Measurements from ENCODE around the gene NMRK2. TPM values are rescaled to one million over a fixed set of nuclear protein-coding genes. Genes with fewer than 3 reads are reported as not detected.
"Not testable (repeated sequence)": the region's sequence is repeated elsewhere in the genome, so short reads cannot be mapped to it uniquely, and the experiment has no call there.

NMRK2 gene
- polyA plus RNA-seq, 3 donors, result not detected

- no peak for DNase-seq (ENCODE audit: extremely low read depth in 1 of 11, low read depth in 9 of 11, low spot score in 4 of 11)
These were observed 9.0 kb upstream of the NMRK2 start for GRCh38 chr19:3923912-3924311.

GRCh38 chr19:3931041-3931440, 1.8 kb upstream of the NMRK2 start:
- DNase-seq (ENCODE audit: extremely low read depth in 1 of 11, low read depth in 9 of 11, low spot score in 4 of 11), result no peak

GRCh38 chr19:3936506-3937442, 3.9 kb downstream of the NMRK2 start:
- DNase-seq (ENCODE audit: extremely low read depth in 1 of 11, low read depth in 9 of 11, low spot score in 4 of 11), result no peak

- DNase-seq (ENCODE audit: extremely low read depth in 1 of 11, low read depth in 9 of 11, low spot score in 4 of 11), result not testable (repeated sequence)
These were observed 5.6 kb downstream of the NMRK2 start for GRCh38 chr19:3938300-3938950.

GRCh38 chr19:3942790-3943409, 10.0 kb downstream of the NMRK2 start:
- no peak for DNase-seq (ENCODE audit: extremely low read depth in 1 of 11, low read depth in 9 of 11, low spot score in 4 of 11)

- DNase-seq (ENCODE audit: extremely low read depth in 1 of 11, low read depth in 9 of 11, low spot score in 4 of 11), result no peak
These were observed 11.3 kb downstream of the NMRK2 start for GRCh38 chr19:3944018-3944721.

- no peak for DNase-seq (ENCODE audit: extremely low read depth in 1 of 11, low read depth in 9 of 11, low spot score in 4 of 11)
These were observed 13.0 kb downstream of the NMRK2 start for GRCh38 chr19:3945838-3946237.

GRCh38 chr19:3947316-3947933, 14.6 kb downstream of the NMRK2 start:
- DNase-seq (ENCODE audit: extremely low read depth in 1 of 11, low read depth in 9 of 11, low spot score in 4 of 11), result not testable (repeated sequence)

GRCh38 chr19:3949294-3949693, 16.4 kb downstream of the NMRK2 start:
- DNase-seq (ENCODE audit: extremely low read depth in 1 of 11, low read depth in 9 of 11, low spot score in 4 of 11), result no peak

- DNase-seq (ENCODE audit: extremely low read depth in 1 of 11, low read depth in 9 of 11, low spot score in 4 of 11), result no peak
These were observed 17.4 kb downstream of the NMRK2 start for GRCh38 chr19:3949997-3950859.

- DNase-seq (ENCODE audit: extremely low read depth in 1 of 11, low read depth in 9 of 11, low spot score in 4 of 11), result no peak
These were observed 18.3 kb downstream of the NMRK2 start for GRCh38 chr19:3950871-3951861.

- DNase-seq (ENCODE audit: extremely low read depth in 1 of 11, low read depth in 9 of 11, low spot score in 4 of 11), result not testable (repeated sequence)
These were observed 19.9 kb downstream of the NMRK2 start for GRCh38 chr19:3952755-3953276.

- DNase-seq (ENCODE audit: extremely low read depth in 1 of 11, low read depth in 9 of 11, low spot score in 4 of 11), result no peak
These were observed 21.2 kb downstream of the NMRK2 start for GRCh38 chr19:3954107-3954506.

- DNase-seq (ENCODE audit: extremely low read depth in 1 of 11, low read depth in 9 of 11, low spot score in 4 of 11), result not testable (repeated sequence)
These were observed 22.4 kb downstream of the NMRK2 start for GRCh38 chr19:3955276-3955675.

GRCh38 chr19:3955688-3956087, 22.8 kb downstream of the NMRK2 start:
- no peak for DNase-seq (ENCODE audit: extremely low read depth in 1 of 11, low read depth in 9 of 11, low spot score in 4 of 11)

Measured in renal cortex interstitium (tissue), 11 donors.